GM21529 (cell line): ENCODE data around the gene PROM1.

ENCODE experiments used
- ATAC-seq: cut with Tn5 transposase; IDR thresholded peaks from one replicate; pipeline ENCODE4 v1.9.1; 2021; ENCODE audit not compliant: unreplicated experiment

Gene PROM1

GRCh38 chr4:16066586-16067128 lies 17.2 kb downstream of the PROM1 start:
- no peak for ATAC-seq

GRCh38 chr4:16065066-16065465 lies 18.8 kb downstream of the PROM1 start:
- ATAC-seq, result no peak

- ATAC-seq, result no peak
These were observed 21.2 kb downstream of the PROM1 start for GRCh38 chr4:16062601-16063000.

GRCh38 chr4:16056681-16057385 lies 27.0 kb downstream of the PROM1 start:
- ATAC-seq, result no peak

- ATAC-seq, result no peak
These were observed 27.9 kb downstream of the PROM1 start for GRCh38 chr4:16055873-16056272.

GRCh38 chr4:16055471-16055870 lies 28.4 kb downstream of the PROM1 start:
- no peak for ATAC-seq

- ATAC-seq, result no peak
These were observed 30.9 kb downstream of the PROM1 start for GRCh38 chr4:16052939-16053338.

GRCh38 chr4:16051980-16052379 lies 31.8 kb downstream of the PROM1 start:
- ATAC-seq, result no peak

- ATAC-seq, result no peak
These were observed 32.7 kb downstream of the PROM1 start for GRCh38 chr4:16051132-16051531.

- no peak for ATAC-seq
These were observed 33.2 kb downstream of the PROM1 start for GRCh38 chr4:16050669-16051068.

- ATAC-seq, result no peak
These were observed 35.0 kb downstream of the PROM1 start for GRCh38 chr4:16048619-16049419.

- no peak for ATAC-seq
These were observed 38.1 kb downstream of the PROM1 start for GRCh38 chr4:16045687-16046086.

GRCh38 chr4:16043642-16044498 lies 40.0 kb downstream of the PROM1 start:
- ATAC-seq, result no peak

- no peak for ATAC-seq
These were observed 44.7 kb downstream of the PROM1 start for GRCh38 chr4:16039139-16039538.

- ATAC-seq, result no peak
These were observed 45.9 kb downstream of the PROM1 start for GRCh38 chr4:16037901-16038300.

- no peak for ATAC-seq
These were observed 48.0 kb downstream of the PROM1 start for GRCh38 chr4:16035843-16036242.

GRCh38 chr4:16034010-16034748 lies 49.6 kb downstream of the PROM1 start:
- ATAC-seq, result no peak

GRCh38 chr4:16032396-16032770 lies 51.4 kb downstream of the PROM1 start:
- no peak for ATAC-seq

- no peak for ATAC-seq
These were observed 52.1 kb downstream of the PROM1 start for GRCh38 chr4:16031546-16032395.

GRCh38 chr4:16029886-16030285 lies 53.9 kb downstream of the PROM1 start:
- no peak for ATAC-seq
